ENCODE data around the gene TMEM52B.

- TF ChIP-seq POLR2A (IDR thresholded peaks at IDR 0.05) (no peak), CTCF (IDR thresholded peaks at IDR 0.05) (no peak)
Measured at GRCh38 chr12:10196210-10196609, 17.4 kb downstream of the TMEM52B start.

Measured in breast epithelium (tissue), 3 donors.